RWPE1 (cell line): ENCODE measurements around the gene FOXP1.

Source experiments
- CTCF ChIA-PET: fragments of 350-600 bp; sonication (Branson Sonifier 250); formaldehyde crosslinking; extraction: SDS; loops from one replicate; lab custom pipeline; 2021; lab: Yijun Ruan, JAX
- POLR2A ChIA-PET: fragments of 400-600 bp; formaldehyde crosslinking; extraction: SDS; loops from one replicate; lab custom pipeline; 2020; ENCODE audit warnings: antibody characterized with exemption; ENCODE audit not compliant: low non-redundant PET; lab: Yijun Ruan, JAX
- DNase-seq: peaks from one replicate; pipeline ENCODE4 v3.0.0; 2012; ENCODE audit warnings: low spot score
- H3K27ac ChIP-seq: fragments of 450-650 bp; 2 replicates; pipeline ENCODE4 v1.5.1; 2017
- CTCF ChIP-seq: fragments of 450-650 bp; conservative IDR thresholded peaks from 2 replicates; pipeline ENCODE4 v1.5.1; 2017; ENCODE audit warnings: low read depth, mild to moderate bottlenecking

The FOXP1 gene

GRCh38 chr3:71433631-71434030, 149.9 kb downstream of the FOXP1 start:
- peak overlapping the region; percentile 57 for H3K27ac ChIP-seq
- ChIA-PET CTCF (no interaction called here), POLR2A (no interaction called here)
- no peak for DNase-seq
- no peak for TF ChIP-seq CTCF

- TF ChIP-seq CTCF: no peak
- ChIA-PET POLR2A (interaction anchor here (0.6 kb wide), 1 partner anchor 505 kb away, joined by 3 read pairs; no protein-coding TSS in a partner anchor), CTCF (no interaction called here)
- peak overlapping the region; percentile 34 for H3K27ac ChIP-seq
- no peak for DNase-seq
Measured at GRCh38 chr3:71432044-71432975, 151.2 kb downstream of the FOXP1 start.

- ChIA-PET CTCF (interaction anchor here (0.7 kb wide), 1 partner anchor 266 kb away, joined by 3 read pairs; no protein-coding TSS in a partner anchor), POLR2A (no interaction called here)
- TF ChIP-seq CTCF: no peak
- H3K27ac ChIP-seq: peak overlapping the region; percentile 62
- DNase-seq: no peak
Measured at GRCh38 chr3:71430941-71431552, 152.5 kb downstream of the FOXP1 start.

- CTCF ChIA-PET: no interaction called here
- POLR2A ChIA-PET: no interaction called here
- no peak for DNase-seq
- peak overlapping the region; percentile 97 for H3K27ac ChIP-seq
- TF ChIP-seq CTCF: no peak
Measured at GRCh38 chr3:71429597-71429988, 153.9 kb downstream of the FOXP1 start.

- POLR2A ChIA-PET: no interaction called here
- CTCF ChIA-PET: interaction anchor here (0.7 kb wide), 1 partner anchor 9 kb away, joined by 3 read pairs; no protein-coding TSS in a partner anchor
- peak; percentile 54 for DNase-seq
Measured at GRCh38 chr3:71428841-71429596, 154.5 kb downstream of the FOXP1 start.

More at GRCh38 chr3:71428841-71429596, 154.5 kb downstream of the FOXP1 start:
- no peak for TF ChIP-seq CTCF
- H3K27ac ChIP-seq: peak overlapping the region; percentile 97
